Ammon's horn (tissue), 1 donor: ENCODE results near the gene ZNF436.
"Not testable (repeated sequence)": the region's sequence is repeated elsewhere in the genome, so short reads cannot be mapped to it uniquely, and the experiment has no call there.

Experiments
- DNase-seq: peaks from one replicate; pipeline ENCODE4 v3.0.0-alpha.2; 2016; ENCODE audit warnings: low spot score

The ZNF436 gene

GRCh38 chr1:23366598-23366997, 3.0 kb downstream of the ZNF436 start:
- no peak for DNase-seq

- no peak for DNase-seq
Measured at GRCh38 chr1:23366146-23366545, 3.5 kb downstream of the ZNF436 start.

DNA sequence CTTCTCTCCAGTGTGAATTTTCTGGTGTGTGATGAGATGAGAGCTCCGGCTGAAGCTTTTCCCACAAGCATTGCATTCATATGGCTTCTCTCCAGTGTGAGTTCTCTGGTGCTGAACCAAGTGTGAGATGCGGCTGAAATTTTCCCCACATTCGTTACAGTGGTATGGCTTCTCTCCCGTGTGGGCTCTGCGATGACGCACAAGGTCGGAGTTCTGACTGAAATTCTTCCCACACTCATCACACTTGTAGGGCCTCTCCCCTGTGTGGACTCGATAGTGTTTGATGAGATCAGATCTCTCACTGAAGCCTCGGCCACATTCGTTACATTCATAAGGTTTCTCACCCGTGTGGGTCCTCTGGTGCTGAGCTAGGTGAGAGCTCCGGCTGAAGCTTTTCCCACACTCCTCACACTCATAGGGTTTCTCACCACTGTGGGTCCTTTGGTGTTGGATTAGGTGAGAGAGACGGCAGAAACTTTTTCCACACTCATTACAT, 7.4 kb downstream of the ZNF436 start:
- no peak for DNase-seq

DNA sequence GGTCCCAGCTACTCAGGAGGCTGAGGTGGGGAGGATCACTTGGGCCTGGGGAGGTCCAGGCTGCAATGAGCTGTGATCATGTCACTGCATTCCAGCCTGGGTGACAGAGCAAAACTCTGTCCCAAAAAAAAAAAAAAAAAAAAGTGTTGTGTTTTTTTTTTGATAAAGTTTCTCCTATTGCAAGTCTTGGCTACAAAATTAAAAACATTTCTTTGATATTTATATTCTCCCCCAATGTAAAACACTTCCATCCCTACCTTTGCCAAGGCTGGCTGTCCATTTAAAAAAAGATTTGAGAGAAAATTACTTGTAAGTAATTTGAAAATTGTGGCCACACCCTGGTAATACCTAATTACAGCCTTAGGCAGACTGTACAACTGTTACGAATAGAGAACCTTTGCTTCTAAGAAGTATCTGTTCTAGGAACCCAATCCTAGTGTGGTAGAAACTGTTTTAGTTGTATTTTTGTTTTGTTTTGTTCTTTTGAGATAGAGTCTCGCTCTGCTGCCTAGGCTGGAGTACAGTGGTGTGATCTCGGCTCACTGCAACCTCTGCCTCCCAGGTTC, 11.2 kb downstream of the ZNF436 start:
- DNase-seq: no peak

DNA sequence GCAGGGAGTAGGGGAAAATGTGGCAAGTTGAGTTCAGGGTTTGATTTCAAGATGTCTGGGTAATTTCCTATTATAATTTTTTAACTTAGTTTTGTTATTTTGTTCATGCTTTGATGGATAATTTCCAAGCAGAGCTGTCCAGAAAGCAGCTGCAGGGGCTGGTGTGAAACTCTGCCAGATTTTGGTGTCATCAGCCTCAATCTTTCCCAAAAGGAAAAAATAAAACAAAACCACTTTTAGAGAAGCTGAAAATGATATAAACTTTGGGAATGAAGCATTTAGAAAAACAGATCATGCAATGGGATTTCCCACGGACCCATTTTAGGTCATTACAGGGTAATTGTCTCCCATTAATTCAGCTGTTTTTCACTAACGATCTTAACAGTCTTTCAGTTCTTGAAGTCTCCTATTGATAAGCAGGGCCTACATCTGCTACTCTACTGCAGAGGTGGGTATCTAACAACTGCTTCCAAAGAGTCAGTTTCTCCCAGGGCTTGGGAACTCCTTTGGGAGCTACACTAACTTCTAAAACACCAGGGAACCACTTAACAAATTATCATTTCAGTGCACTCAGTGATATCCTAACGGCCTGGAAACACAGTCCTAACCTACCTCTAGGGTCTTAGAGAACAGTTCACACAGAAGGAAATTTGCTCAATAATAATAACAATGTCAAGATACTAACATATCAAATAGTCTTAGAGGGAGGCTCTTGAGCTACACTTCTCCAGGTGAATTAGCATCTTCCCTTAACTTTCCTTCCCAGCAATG, 12.3 kb downstream of the ZNF436 start:
- DNase-seq: no peak

DNA sequence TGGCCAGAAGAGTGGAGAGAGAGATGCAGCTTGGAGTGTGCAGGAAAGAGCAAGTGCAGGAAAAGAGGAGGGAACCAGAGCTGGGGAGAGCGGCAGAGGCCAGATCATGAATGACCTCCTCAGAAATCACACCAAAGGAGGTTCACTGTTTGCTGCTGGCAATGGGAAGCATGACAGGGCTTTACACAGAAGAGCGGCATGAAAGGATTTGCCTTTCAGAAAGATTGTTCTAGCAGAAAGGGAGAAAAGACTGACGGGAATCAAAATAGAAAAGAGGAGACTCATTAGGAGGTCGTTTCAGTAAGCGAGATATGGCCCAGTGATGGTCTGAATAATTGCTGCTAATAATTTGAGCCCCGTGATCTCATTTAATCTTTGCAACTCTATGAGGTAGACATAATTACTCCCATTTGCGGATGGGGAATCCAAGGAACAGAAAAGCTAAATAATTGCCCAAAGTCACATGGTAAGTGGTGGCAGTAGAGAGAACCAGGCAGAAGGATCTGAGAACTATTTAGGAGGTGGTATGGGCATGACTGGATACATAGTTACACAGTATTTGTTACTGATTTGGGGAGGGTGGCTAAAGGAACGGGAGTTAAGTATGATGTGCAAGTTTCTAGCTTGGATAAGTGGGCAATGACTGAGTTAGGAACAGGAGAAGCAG, 13.0 kb downstream of the ZNF436 start:
- peak; percentile 61 for DNase-seq

- no peak for DNase-seq
Measured at GRCh38 chr1:23354245-23354644, 15.4 kb downstream of the ZNF436 start.

GRCh38 chr1:23352096-23352695, 17.4 kb downstream of the ZNF436 start:
- no peak for DNase-seq

GRCh38 chr1:23345920-23346319, 23.7 kb downstream of the ZNF436 start:
- DNase-seq: no peak

GRCh38 chr1:23344987-23345472, 24.6 kb downstream of the ZNF436 start:
- no peak for DNase-seq

DNA sequence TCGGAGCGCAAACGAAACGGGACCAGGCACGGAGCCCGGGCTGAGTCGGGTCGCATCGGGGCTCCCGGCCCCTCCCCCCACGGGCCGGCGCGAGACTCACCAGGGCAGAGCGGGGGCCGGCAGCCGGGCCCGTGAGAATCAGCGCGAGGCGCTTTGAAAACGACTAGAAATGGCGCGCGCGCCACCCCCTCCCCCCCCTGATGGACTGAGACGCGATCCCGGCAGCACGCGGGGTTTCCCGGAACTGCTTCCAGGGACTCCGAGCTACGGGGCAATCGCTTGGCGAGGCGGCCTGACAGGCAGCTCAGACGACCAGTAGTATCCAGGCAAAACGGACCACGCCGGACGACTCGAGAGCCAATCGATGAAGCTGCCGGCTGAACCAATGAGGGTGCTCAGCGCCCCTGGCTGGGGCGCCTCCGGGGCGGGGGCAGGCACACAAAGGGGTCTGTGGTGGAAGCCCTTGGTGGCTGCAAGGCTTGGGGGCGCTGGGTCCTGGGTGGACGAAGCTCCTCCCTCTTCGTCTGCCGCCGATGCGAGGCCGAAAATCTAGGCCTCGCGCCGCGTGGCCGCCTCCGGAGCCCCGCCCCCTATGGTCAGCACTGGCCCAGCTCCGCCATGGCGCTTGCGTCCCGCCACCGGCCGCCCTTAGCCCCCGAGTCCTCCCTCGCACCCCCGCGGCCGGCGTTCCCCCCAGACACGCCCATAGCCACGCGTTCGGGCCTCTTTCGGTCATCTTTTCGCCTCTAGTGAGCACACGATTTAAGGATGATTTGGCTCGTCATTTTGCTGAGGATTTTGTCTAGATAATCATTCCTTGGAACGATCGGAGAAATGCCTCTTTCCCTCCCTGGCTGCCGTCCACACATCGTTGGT, 25.3 kb downstream of the ZNF436 start, which contains the start of gene HNRNPR:
Gene HNRNPR, minus strand, starts transcription at position 174 of the 876 bp plus-strand sequence. CDS start 3,276 bp downstream, outside the sequence.
- peak; percentile 99 for DNase-seq

DNA sequence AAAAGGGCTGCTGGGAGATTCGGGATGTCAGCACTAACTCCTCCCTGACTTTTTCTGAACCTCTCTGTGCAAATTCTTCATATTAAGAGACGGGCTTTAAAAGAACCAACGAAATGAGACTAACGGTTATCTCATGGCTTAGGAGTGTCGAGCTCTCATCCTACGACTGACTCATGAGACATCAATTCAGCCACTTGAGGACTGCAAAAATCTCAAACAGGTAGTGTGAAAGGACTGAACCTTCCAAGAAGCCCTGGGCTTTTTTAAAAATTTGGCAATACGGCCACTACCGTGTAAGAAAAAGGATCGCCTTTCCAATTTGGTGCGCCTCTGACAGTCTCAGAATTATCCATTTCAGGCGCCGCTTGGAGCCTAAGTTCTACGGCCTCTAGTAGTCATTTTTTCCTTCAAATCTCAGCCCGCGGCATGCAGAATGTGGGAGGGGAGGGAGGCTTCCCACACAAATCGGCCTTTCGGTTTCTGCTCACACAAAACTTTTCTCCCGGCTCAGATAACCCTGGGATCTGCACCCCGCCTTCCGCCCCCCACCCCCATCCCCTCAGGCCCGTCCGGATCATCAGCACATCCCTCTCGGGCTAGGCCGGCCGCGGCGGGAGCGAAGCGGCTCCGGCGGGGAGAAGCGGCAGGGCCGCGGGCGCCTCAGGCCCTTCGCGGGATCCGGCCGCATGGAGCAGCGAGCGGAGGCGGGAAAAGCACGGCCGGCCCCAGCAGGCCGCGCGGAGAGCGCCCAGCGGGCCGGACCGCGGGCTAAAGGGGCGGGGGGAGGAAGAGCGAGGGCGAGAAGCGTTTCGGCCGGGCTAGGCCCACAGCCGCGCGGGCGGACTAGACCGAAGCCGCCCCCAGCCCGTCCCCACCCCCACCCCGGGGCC, 26.2 kb downstream of the ZNF436 start:
- peak; percentile 20 for DNase-seq

GRCh38 chr1:23341931-23342692, 27.5 kb downstream of the ZNF436 start:
- no peak for DNase-seq

GRCh38 chr1:23339632-23340031, 30.0 kb downstream of the ZNF436 start:
- DNase-seq: no peak

DNA sequence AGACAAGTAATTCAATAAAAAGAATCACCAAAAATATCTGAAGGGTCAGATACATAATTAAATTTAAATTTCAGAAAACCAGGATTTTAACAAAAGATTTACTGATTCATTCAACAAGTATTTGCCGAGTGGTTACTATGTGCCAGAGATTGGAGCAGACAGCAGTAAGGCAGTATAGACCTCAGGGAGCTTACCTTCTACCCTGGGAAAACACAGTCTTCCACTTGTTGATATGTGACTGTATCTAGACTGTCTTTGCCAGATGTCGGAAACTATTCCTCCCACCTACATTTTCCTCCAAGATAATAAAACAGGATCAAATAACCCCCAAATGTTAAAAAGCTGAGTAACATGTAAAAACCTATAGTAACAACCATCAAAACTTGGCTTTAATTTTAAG, 31.8 kb downstream of the ZNF436 start:
- DNase-seq: no peak

GRCh38 chr1:23331713-23332112, 37.9 kb downstream of the ZNF436 start:
- DNase-seq: no peak

DNA sequence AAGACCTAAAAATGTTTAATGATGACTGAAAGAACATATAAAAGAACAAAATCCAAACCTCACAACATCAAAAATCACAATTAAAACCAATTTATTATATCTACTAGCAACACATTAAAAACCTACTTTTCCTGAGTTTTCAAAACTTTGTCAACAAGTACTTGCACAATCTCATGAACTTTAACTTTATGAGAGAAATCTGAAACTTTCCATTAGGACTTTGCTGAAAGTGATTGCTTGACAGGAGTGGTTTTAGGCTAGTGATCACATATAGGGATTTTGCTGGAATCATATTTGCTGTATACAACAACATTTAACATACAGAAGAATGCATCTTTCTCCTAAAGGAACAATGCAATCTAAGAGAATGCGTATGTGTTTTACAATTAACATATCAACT, 38.8 kb downstream of the ZNF436 start:
- DNase-seq: no peak

GRCh38 chr1:23325393-23325792, 44.2 kb downstream of the ZNF436 start:
- no peak for DNase-seq

GRCh38 chr1:23322770-23323169, 46.9 kb downstream of the ZNF436 start:
- DNase-seq: no peak

GRCh38 chr1:23310280-23310679, 59.4 kb downstream of the ZNF436 start:
- DNase-seq: not testable (repeated sequence)
